ENCODE results near the gene LGR5. TPM values are rescaled to one million over a fixed set of nuclear protein-coding genes. Genes with fewer than 3 reads are reported as not detected.

LGR5 gene
- total and polyA plus RNA-seq, 2 of the 4 experiments (the other 2 are of a cell fraction): not detected

- Histone ChIP-seq H3K79me1 (ENCODE audit: low read depth in 1 of 2, low read length in 2 of 2) (no peaks in the 10 kb centered on the region), H3K4me1 (ENCODE audit: control insufficient read depth, insufficient read depth, low read length) (no peaks in the 10 kb centered on the region), H3K36me3 (ENCODE audit: control insufficient read depth, insufficient read depth, low read length) (no peaks in the 10 kb centered on the region), H3K9me3 (ENCODE audit: control insufficient read depth, insufficient read depth, low read length) (no peaks in the 10 kb centered on the region), H3K4me2 (ENCODE audit: low read depth, low read length) (no peak overlapping the region), H4K8ac (ENCODE audit: low read depth in 2 of 2, low read length in 2 of 2) (no peak overlapping the region), H3K9me1 (ENCODE audit: insufficient read depth, low read length) (no peaks in the 10 kb centered on the region), H3K9ac (ENCODE audit: low read depth, low read length) (no peak overlapping the region), H4K5ac (ENCODE audit: low read depth, low read length) (no peak overlapping the region), H3K56ac (ENCODE audit: extremely low read depth, insufficient read depth, low read length) (no peak overlapping the region), H2AK9ac (replicated peaks; ENCODE audit: low read depth, low read length, poor library complexity) (no peak overlapping the region), H3K27ac (ENCODE audit: insufficient read depth, low read length) (no peak overlapping the region), H2BK120ac (ENCODE audit: low read depth, low read length) (no peak overlapping the region), H3K23ac (ENCODE audit: low read depth, low read length) (no peak overlapping the region), H4K20me1 (ENCODE audit: insufficient read depth, low read length) (no peaks in the 10 kb centered on the region), H3K27me3 (ENCODE audit: control insufficient read depth, insufficient read depth, low read length) (peaks cover 19% of the 10 kb centered on the region), H3K4ac (ENCODE audit: low read depth, low read length) (no peak overlapping the region), H2BK20ac (ENCODE audit: low read depth, low read length) (no peak overlapping the region), H2AK5ac (ENCODE audit: low read depth, low read length) (no peak overlapping the region), H3K18ac (ENCODE audit: low read depth, low read length) (no peak overlapping the region), H3K14ac (replicated peaks; ENCODE audit: low read depth, low read length) (no peak overlapping the region), H2BK5ac (ENCODE audit: low read depth, low read length, poor library complexity, severe bottlenecking) (no peak overlapping the region), H2BK15ac (ENCODE audit: low read depth, low read length) (no peak overlapping the region), H3K4me3 (ENCODE audit: insufficient read depth, low read depth, low read length) (no peak overlapping the region), H4K91ac (ENCODE audit: insufficient read depth, low read depth, low read length) (no peak overlapping the region), H2AFZ (replicated peaks; ENCODE audit: low read length, poor library complexity) (no peak overlapping the region)
- ChIA-PET POLR2A (ENCODE audit: unreplicated experiment) (no interaction called here), CTCF (no interaction called here)
- 0% methylated on average over 1 of the region's 1 CpG; no CpG with 5 or more reads in 1 of the 2 experiments for WGBS, 2 experiments (ENCODE audit: extremely low coverage in 2 of 2, insufficient read length in 1 of 2)
- no TSS peak for BruUV-seq (replicated peaks)
- ATAC-seq (ENCODE audit: low read depth) (no peak), DNase-seq (no peak)
- TF ChIP-seq MAZ (IDR thresholded peaks at IDR 0.05; ENCODE audit: borderline replicate concordance, low read depth, low read length) (no peak), CTCF (conservative IDR thresholded peaks at IDR 0.05; ENCODE audit: low read depth, low read length) (no peak), POLR2A (IDR thresholded peaks at IDR 0.05; ENCODE audit: low read depth, low read length) (no peak), SMC3 (IDR thresholded peaks at IDR 0.05; ENCODE audit: low read depth, low read length) (no peak)
- in situ Hi-C loops (cut with MboI; ENCODE audit: low sequenced_read_pairs) (no loop called here), dilution Hi-C loops (cut with HindIII; ENCODE audit: low sequenced_read_pairs, unreplicated experiment) (no loop called here), intact Hi-C loops (cut with micrococcal nuclease) (no loop called here)
Observed at GRCh38 chr12:71452006-71452405, 12.4 kb downstream of the LGR5 start.

All from IMR-90 (cell line).